GM21367 (cell line): ENCODE data around the gene BTBD8.

Source experiments
- ATAC-seq: cut with Tn5 transposase; IDR thresholded peaks from one replicate; pipeline ENCODE4 v1.9.1; 2021; ENCODE audit not compliant: unreplicated experiment

Gene BTBD8

DNA sequence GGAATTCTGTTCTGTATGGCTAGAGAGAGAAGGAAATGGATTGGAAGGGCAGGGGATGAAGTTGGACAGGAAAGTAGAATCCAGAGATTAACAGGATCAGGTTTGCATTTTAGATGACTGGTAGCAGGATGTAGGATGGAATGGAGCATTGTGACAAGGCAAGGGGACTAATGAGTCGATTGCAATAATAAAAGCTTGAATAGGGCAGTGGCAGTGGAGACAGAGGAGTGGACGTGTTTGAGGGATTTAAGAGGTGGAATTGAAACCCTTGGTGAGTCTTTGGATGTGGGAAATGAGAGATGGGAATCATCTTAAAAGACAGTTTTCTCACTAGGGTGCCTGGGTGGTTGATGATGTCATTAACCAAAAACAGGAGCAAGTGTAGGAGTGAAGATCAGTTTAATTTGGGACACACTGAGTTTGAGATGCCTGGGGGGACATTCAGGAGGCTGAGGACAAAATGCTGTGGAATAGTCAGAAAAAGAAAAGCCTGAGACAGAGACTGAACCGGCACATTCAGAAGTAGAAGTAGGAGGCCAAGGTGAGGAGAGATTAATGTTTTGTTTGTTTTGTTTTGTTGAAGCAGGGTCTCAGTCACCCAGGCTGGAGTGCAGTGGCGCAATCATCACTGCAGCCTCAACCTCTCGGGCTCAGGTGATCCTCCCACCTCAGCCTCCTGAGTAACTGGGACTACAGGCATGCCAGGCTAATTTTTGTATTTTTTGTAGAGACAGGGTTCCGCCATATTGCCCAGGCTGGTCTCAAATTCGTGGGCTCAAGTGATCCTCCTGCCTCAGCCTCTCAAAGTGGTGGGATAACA is 108.5 kb downstream of the BTBD8 start:
- no peak for ATAC-seq

DNA sequence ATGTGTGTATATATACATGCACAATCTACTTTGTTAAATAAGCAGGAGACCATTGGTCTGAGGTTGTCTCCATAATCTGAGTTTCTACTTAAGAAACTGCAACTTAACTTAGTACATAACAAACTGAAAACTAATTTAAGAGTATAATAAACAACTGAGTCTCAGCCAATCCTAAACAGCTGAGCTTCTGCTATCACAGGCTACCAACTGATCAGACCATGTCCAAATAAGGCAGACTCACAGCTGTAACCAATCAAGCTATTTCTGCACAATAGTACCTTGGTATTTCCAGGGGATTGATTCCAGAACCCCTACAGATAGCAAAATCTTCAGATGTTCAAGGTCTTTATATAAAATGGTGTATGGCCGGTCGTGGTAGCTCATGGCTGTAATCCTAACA is 111.6 kb downstream of the BTBD8 start:
- no peak for ATAC-seq

DNA sequence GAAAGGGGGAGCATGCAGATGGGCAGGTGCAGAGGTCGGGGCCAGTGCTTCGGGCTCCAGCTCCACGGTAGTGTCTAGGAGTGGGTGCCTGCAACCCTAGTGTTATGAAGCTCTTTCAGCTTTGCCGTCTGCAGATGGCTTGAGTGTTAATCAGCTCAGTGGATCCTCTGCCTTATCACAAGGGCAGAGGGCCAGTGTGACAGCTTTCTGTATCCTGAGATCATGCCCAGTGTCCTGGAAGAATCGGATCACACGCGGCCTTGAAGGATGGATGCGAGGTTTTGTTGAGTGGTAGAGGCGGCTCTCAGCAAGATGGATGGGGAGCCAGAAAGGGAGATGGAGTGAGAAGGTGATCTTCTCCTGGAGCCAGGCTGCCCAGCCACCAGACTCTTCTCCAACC is 112.1 kb downstream of the BTBD8 start:
- no peak for ATAC-seq

DNA sequence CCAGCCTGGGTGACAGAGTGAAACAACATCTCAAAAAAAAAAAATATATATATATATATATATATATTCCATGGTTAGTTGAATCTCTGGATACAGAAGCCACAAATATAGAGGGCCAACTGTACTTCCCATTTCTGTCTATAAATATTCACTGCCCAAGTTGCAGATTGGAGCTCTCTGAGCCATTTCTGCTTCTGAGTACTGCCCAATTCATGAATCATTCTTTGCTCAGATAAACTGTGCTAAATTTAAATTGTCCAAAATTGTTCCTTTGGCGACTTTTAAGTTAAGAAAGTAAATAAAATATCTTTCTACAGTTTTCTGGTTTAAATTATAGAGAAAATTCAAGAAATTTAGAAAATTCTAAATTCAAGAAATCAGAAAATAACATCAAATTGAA is 114.4 kb downstream of the BTBD8 start:
- ATAC-seq, result no peak

DNA sequence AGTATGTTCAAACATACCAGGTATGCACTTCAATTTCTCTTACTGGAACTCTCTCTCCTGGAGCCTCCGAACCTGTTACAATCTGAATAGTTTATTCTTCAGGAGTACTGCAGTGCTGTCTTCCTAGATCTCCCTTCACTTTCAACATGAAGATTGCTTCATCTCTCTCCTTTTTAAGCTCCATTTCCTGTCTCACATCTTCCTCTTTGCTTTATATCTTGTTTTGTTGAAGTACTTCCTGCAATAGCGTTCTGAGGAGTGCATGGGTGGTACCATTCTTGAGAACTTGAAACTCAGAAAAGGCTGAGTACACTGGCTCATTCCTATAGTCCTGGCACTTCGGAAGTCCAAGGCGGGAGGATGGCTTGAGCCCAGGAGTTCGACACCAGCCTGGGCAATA is 121.8 kb downstream of the BTBD8 start:
- ATAC-seq, result no peak

DNA sequence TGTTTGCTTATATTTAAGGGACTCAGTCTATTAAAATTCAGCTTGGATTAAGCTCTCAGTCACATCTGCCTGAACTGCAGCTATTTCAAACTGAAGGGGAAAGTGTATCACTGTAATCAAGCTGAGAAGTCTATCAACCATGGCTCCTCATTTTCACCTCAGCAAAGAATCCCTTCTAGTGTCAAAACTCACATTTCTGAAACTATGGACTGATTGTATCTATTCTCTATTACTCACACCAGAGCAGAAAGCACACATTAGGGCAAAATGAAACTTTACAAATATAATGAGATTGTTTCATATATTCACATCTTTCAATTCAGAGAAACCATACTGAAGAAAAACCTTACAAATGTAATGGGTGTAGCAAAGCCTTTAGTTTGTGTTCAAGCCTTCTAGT is 123.0 kb downstream of the BTBD8 start:
- ATAC-seq, result no peak

DNA sequence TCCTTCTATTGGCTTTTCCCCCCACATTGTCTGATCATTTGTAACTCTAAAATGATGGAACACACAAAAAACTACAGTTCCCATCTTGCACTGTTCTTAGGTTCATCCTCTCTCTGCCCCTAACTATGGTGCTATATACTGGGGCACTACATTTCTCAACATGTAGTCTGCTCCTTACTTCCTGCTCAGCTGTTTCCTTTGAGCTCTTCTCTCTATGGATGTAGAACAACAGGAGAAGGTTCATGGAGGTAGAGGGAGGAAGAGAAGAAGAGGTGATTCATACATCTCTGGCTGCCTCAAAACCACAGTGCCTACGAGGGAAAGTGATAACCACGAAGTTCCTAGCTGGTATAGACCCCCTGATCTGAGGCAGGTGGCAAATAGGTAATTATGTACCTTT is 130.6 kb downstream of the BTBD8 start:
- no peak for ATAC-seq

DNA sequence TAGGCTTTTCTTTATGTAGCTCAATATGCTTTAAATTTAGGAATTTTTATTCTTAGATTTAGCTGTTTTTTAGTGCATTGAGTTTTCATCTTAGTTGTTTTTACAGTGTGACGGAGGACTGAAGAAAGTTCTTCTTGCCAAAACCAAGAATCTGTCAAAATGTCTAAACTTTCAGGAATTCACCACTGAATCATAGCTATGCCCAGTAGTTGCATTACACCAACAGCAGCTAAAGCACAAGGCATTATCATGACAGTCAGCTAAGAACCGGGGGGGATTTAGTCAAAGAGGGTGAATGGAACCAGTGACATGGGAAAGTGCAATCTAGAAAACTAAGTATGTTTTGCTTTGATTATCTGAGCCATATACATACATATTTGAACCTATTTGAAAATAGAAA is 131.0 kb downstream of the BTBD8 start:
- ATAC-seq, result no peak

DNA sequence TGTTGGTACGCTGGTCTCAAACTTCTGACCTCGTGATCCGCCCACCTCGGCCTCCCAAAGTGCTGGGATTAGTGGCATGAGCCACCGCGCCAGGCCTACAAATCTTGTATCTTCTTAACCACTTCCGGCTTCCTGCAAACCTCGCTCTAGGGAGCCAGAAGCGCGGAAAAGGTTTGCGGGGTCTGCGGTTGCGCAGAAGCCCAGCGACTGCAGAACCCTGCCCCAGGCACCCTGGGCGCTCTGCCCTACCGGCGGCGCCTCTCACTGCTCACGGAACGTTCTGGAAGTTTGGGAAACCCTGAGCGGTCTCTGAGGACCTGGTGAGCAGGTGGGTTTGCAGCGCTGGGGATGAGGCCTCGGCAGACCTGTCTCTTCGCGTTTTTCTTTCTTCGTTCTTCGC is 137.6 kb downstream of the BTBD8 start, which contains the start of gene C1orf146:
TSS of gene C1orf146 (plus strand) at position 195 of the 400 bp plus-strand sequence. CDS start 13,506 bp downstream, outside the sequence.
- no peak for ATAC-seq

DNA sequence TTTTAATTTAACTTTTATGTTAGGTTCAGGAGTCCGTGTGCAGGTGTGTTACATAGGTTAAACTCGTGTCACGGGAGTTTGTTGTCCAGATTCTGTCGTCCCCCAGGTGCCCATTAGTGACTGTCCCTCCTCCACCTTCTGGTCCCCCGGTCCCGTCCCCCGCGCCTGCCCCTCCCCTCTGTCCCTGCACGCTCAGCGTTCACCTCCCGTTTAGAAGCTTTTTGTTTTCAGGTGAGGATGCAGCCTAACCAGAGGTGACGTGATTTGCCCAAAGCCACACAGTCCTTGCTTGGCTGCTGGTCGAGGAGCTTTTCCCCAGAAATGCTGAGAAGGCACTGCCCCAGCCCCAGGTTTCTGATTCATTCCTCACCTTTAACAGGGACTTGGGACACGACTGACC is 138.4 kb downstream of the BTBD8 start:
- no peak for ATAC-seq

DNA sequence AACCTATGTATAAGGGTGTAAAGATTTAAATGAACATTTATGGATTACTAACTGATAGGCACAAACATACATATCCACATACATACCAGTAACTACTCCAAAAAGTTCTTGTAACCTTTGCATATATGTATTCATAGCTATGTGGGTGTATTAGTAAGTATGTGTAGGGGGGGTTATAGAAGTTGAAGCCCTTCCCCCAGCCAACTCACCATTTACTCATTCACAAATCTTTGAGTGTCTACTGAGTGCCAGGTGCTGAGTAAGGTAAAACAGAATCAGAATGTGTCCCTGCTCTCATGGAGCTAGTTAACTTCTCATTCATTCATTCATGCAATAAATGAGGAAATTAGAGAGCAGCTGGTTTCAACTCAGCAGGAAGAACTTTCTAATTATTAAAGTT is 138.9 kb downstream of the BTBD8 start:
- no peak for ATAC-seq

DNA sequence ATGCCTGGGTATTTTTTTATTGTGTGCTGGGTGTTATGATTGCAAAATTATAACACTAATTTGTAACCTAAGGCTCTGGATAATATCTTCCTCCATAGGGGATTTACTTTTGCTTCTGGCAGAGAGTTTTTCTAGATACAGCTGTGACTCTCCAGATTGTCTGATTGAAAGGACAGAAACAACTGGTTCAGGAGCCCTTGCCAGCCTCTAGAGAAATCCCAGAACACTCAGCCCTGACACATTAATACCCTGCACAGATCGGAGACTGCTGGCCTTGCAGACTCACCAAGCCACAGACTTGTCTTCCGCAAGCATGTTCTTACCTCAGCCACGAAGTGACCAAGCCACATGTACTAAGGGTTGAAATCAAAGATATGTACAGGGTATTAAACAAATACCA is 148.3 kb downstream of the BTBD8 start:
- no peak for ATAC-seq

DNA sequence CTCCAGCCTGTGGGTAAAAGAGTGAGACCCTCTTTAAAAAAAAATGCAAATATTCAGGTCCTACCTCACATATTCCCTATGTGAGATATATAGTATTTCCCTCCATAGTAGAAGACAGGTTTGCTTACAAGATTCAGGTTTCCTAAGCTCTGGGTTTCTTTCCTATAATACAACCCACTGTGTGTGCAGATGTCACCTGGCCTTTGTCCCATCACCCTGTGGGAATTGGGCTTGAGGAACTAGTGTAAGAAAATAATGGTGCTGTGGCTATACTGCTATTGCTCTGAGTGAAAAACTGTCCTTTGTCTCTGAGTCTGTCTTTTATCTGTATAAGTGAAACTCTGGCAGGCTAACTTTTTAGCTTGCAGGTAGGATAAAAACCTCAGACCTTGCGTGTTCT is 150.6 kb downstream of the BTBD8 start:
- no peak for ATAC-seq
